ENCODE measurements around the gene ZNF836. TPM values are rescaled to one million over a fixed set of nuclear protein-coding genes. Genes with fewer than 3 reads are reported as not detected.

ZNF836 gene
- total and polyA plus RNA-seq, 2 of the 13 experiments (the other 11 are each of a cell fraction or from before 2014, with no cell fraction given): 1.6 to 5.3 TPM

- TF ChIP-seq, protein P1, sequence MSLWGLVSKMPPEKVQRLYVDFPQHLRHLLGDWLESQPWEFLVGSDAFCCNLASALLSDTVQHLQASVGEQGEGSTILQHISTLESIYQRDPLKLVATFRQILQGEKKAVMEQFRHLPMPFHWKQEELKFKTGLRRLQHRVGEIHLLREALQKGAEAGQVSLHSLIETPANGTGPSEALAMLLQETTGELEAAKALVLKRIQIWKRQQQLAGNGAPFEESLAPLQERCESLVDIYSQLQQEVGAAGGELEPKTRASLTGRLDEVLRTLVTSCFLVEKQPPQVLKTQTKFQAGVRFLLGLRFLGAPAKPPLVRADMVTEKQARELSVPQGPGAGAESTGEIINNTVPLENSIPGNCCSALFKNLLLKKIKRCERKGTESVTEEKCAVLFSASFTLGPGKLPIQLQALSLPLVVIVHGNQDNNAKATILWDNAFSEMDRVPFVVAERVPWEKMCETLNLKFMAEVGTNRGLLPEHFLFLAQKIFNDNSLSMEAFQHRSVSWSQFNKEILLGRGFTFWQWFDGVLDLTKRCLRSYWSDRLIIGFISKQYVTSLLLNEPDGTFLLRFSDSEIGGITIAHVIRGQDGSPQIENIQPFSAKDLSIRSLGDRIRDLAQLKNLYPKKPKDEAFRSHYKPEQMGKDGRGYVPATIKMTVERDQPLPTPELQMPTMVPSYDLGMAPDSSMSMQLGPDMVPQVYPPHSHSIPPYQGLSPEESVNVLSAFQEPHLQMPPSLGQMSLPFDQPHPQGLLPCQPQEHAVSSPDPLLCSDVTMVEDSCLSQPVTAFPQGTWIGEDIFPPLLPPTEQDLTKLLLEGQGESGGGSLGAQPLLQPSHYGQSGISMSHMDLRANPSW (CRISPR knock-in tag; IDR thresholded peaks at IDR 0.05; ENCODE audit: borderline replicate concordance): peak; percentile 30; the same call in 1 of the 2 replicates
- TF ChIP-seq GATAD1 (CRISPR knock-in tag; IDR thresholded peaks at IDR 0.05) (peak; percentile 35; the same call in 1 of the 2 replicates), RXRA (CRISPR knock-in tag; IDR thresholded peaks at IDR 0.05) (peak; percentile 17; the same call in 1 of the 2 replicates), ZNF839 (CRISPR knock-in tag; IDR thresholded peaks at IDR 0.05; ENCODE audit: borderline replicate concordance) (0 out of 2 replicates have a peak, but pooled peaks have one; percentile 38), DMTF1 (CRISPR knock-in tag; IDR thresholded peaks at IDR 0.05) (peak; percentile 68; the same call in 1 of the 2 replicates), ZNF547 (CRISPR knock-in tag; IDR thresholded peaks at IDR 0.05) (peak; percentile 74), ELF3 (CRISPR knock-in tag; IDR thresholded peaks at IDR 0.05) (peak; percentile 21; the same call in 1 of the 2 replicates), NFYC (CRISPR knock-in tag; IDR thresholded peaks at IDR 0.05) (peak; percentile 83), SRY (CRISPR knock-in tag; IDR thresholded peaks at IDR 0.05) (peak; percentile 56; the same call in 1 of the 2 replicates), ZSCAN31 (CRISPR knock-in tag; IDR thresholded peaks at IDR 0.05; ENCODE audit: low read depth) (peak; percentile 75; the same call in 1 of the 2 replicates), ZNF776 (CRISPR knock-in tag; IDR thresholded peaks at IDR 0.05) (peak; percentile 86), ZNF614 (CRISPR knock-in tag; IDR thresholded peaks at IDR 0.05; ENCODE audit: borderline replicate concordance) (0 out of 2 replicates have a peak, but pooled peaks have one; percentile 29)
- TF ChIP-seq, protein P2, sequence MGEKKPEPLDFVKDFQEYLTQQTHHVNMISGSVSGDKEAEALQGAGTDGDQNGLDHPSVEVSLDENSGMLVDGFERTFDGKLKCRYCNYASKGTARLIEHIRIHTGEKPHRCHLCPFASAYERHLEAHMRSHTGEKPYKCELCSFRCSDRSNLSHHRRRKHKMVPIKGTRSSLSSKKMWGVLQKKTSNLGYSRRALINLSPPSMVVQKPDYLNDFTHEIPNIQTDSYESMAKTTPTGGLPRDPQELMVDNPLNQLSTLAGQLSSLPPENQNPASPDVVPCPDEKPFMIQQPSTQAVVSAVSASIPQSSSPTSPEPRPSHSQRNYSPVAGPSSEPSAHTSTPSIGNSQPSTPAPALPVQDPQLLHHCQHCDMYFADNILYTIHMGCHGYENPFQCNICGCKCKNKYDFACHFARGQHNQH (CRISPR knock-in tag; IDR thresholded peaks at IDR 0.05): peak; percentile 56
- TF ChIP-seq, protein P3, sequence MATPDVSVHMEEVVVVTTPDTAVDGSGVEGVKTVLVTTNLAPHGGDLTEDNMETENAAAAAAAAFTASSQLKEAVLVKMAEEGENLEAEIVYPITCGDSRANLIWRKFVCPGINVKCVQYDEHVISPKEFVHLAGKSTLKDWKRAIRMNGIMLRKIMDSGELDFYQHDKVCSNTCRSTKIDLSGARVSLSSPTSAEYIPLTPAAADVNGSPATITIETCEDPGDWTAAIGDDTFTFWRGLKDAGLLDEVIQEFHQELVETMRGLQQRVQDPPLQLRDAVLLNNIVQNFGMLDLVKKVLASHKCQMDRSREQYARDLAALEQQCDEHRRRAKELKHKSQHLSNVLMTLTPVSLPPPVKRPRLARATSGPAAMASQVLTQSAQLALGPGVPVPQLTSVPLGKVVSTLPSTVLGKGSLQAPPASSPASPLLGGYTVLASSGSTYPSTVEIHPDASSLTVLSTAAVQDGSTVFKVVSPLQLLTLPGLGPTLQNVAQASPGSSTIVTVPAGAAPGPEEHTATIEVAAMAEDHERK (CRISPR knock-in tag; IDR thresholded peaks at IDR 0.05; ENCODE audit: low read depth): peak; percentile 7; the same call in 1 of the 2 replicates
- TF ChIP-seq, protein P4, sequence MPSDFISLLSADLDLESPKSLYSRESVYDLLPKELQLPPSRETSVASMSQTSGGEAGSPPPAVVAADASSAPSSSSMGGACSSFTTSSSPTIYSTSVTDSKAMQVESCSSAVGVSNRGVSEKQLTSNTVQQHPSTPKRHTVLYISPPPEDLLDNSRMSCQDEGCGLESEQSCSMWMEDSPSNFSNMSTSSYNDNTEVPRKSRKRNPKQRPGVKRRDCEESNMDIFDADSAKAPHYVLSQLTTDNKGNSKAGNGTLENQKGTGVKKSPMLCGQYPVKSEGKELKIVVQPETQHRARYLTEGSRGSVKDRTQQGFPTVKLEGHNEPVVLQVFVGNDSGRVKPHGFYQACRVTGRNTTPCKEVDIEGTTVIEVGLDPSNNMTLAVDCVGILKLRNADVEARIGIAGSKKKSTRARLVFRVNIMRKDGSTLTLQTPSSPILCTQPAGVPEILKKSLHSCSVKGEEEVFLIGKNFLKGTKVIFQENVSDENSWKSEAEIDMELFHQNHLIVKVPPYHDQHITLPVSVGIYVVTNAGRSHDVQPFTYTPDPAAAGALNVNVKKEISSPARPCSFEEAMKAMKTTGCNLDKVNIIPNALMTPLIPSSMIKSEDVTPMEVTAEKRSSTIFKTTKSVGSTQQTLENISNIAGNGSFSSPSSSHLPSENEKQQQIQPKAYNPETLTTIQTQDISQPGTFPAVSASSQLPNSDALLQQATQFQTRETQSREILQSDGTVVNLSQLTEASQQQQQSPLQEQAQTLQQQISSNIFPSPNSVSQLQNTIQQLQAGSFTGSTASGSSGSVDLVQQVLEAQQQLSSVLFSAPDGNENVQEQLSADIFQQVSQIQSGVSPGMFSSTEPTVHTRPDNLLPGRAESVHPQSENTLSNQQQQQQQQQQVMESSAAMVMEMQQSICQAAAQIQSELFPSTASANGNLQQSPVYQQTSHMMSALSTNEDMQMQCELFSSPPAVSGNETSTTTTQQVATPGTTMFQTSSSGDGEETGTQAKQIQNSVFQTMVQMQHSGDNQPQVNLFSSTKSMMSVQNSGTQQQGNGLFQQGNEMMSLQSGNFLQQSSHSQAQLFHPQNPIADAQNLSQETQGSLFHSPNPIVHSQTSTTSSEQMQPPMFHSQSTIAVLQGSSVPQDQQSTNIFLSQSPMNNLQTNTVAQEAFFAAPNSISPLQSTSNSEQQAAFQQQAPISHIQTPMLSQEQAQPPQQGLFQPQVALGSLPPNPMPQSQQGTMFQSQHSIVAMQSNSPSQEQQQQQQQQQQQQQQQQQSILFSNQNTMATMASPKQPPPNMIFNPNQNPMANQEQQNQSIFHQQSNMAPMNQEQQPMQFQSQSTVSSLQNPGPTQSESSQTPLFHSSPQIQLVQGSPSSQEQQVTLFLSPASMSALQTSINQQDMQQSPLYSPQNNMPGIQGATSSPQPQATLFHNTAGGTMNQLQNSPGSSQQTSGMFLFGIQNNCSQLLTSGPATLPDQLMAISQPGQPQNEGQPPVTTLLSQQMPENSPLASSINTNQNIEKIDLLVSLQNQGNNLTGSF (CRISPR knock-in tag; IDR thresholded peaks at IDR 0.05): no peak
These were observed 18.5 kb upstream of the ZNF836 start, which contains the start of gene PPP2R1A (continued) for GRCh38 chr19:52189735-52190486.

Data from HepG2 (cell line).